Keratinocyte (primary cell): Measurements from ENCODE around the gene RASAL2. TPM values are rescaled to one million over a fixed set of nuclear protein-coding genes. Genes with fewer than 3 reads are reported as not detected.
"Not testable (repeated sequence)": the region's sequence is repeated elsewhere in the genome, so short reads cannot be mapped to it uniquely, and the experiment has no call there.

Experiments used
- DNase-seq: peaks from one replicate; pipeline ENCODE4 v3.0.0-alpha.2; 2011; ENCODE audit warnings: low read depth, missing footprints, low spot score
- FAIRE-seq: peaks from 2 replicates; lab custom pipeline; 2011; peaks lifted over from hg19 to GRCh38; lab: Jason Lieb, UNC
- H2AFZ ChIP-seq: 2 replicates; pipeline ENCODE4 v1.6.0; 2012; ENCODE audit warnings: low read length, control low read depth, inconsistent platforms; ENCODE audit not compliant: control insufficient read depth
- H3K27ac ChIP-seq: 2 replicates; pipeline ENCODE4 v1.5.1; 2011; ENCODE audit warnings: low read length; ENCODE audit not compliant: control insufficient read depth, insufficient read depth
- H3K27me3 ChIP-seq: 3 replicates; pipeline ENCODE4 v1.6.0; 2011; ENCODE audit warnings: low read length; ENCODE audit not compliant: control insufficient read depth, insufficient read depth; ENCODE audit errors: extremely low read depth
- H3K36me3 ChIP-seq, 2 experiments: 2 replicates in 1 of 2; 3 replicates in 1 of 2; pipeline ENCODE4 v1.5.1; 2011; ENCODE audit warnings: low read length in 2 of 2, mild to moderate bottlenecking in 1 of 2; ENCODE audit not compliant: control insufficient read depth in 2 of 2, insufficient read depth in 2 of 2; ENCODE audit errors: extremely low read depth in 1 of 2
- H3K4me1 ChIP-seq: 3 replicates; pipeline ENCODE4 v1.5.1; 2011; ENCODE audit warnings: low read length; ENCODE audit not compliant: control insufficient read depth, insufficient read depth; ENCODE audit errors: extremely low read depth
- H3K4me2 ChIP-seq: 3 replicates; pipeline ENCODE4 v1.6.0; 2011; ENCODE audit warnings: low read depth, low read length; ENCODE audit not compliant: control insufficient read depth, insufficient read depth; ENCODE audit errors: extremely low read depth
- H3K4me3 ChIP-seq, 3 experiments: fragments of 200-600 bp in 1 of 3; sonication (generic) in 1 of 3; 2 replicates in 2 of 3; 3 replicates in 1 of 3; pipeline ENCODE4 v1.5.1; 2011 to 2016; ENCODE audit warnings: low read length in 3 of 3, mild to moderate bottlenecking in 3 of 3, control low read depth in 2 of 3, inconsistent platforms in 1 of 3, low read depth in 1 of 3, mixed read lengths in 1 of 3, mixed run types in 1 of 3, moderate library complexity in 1 of 3; ENCODE audit not compliant: control insufficient read depth in 2 of 3, insufficient read depth in 2 of 3; ENCODE audit errors: extremely low read depth in 1 of 3
- H3K79me2 ChIP-seq: 2 replicates; pipeline ENCODE4 v1.6.0; 2012; ENCODE audit warnings: low read length; ENCODE audit not compliant: control insufficient read depth, insufficient read depth
- H3K9ac ChIP-seq: 3 replicates; pipeline ENCODE4 v1.6.0; 2011; ENCODE audit warnings: low read length; ENCODE audit not compliant: control insufficient read depth, insufficient read depth; ENCODE audit errors: extremely low read depth
- H3K9me1 ChIP-seq: 3 replicates; pipeline ENCODE4 v1.6.0; 2011; ENCODE audit warnings: low read length; ENCODE audit not compliant: control insufficient read depth, insufficient read depth; ENCODE audit errors: extremely low read depth
- H3K9me3 ChIP-seq: 2 replicates; pipeline ENCODE4 v1.5.1; 2012; ENCODE audit warnings: low read depth, low read length; ENCODE audit not compliant: control insufficient read depth
- H4K20me1 ChIP-seq: 3 replicates; pipeline ENCODE4 v1.6.0; 2011; ENCODE audit warnings: low read length; ENCODE audit not compliant: control insufficient read depth, insufficient read depth; ENCODE audit errors: extremely low read depth
- CTCF ChIP-seq, 3 experiments: IDR thresholded peaks in 1 of 3; conservative IDR thresholded peaks in 1 of 3; optimal IDR thresholded peaks in 1 of 3; 2 replicates in 2 of 3; 3 replicates in 1 of 3; pipeline versions ENCODE3 to v1.5.1; 2011; ENCODE audit warnings: low read length in 3 of 3, mild to moderate bottlenecking in 3 of 3, moderate library complexity in 2 of 3, control low read depth in 1 of 3, inconsistent platforms in 1 of 3; ENCODE audit not compliant: insufficient read depth in 2 of 3; ENCODE audit errors: extremely low read depth in 1 of 3
- EZH2 ChIP-seq: IDR thresholded peaks from one replicate; pipeline ENCODE4 v1.6.1; 2012; ENCODE audit warnings: inconsistent platforms, mild to moderate bottlenecking, low read length, moderate library complexity
- dilution Hi-C: fragments of 300-500 bp; cut with MboI; formaldehyde crosslinking; loops from one replicate; pipeline ENCODE4 v1.7.0; 2020; ENCODE audit warnings: low sequenced_read_pairs; ENCODE audit not compliant: extremely low pct_ligation_motif_present
- polyA plus RNA-seq, 5 experiments: library from polyadenylated mRNA; depleted of rRNA in 3 of 5; stranded (reverse) in 3 of 5; stranded (forward) in 1 of 5; unstranded in 1 of 5; fragments of >200 nt; gene quantifications; 1 replicate in 1 of 5; 2 replicates in 3 of 5; 3 replicates in 1 of 5; pipeline versions ENCODE4 v1.2.1 to v1.2.3, GENCODE V29; 2011 to 2012; ENCODE audit warnings: missing spikeins in 2 of 5, low read depth in 1 of 5, low replicate concordance in 1 of 5

The RASAL2 gene
- polyA plus RNA-seq, 1 donor (not counting 4 experiments of a cell fraction or from before 2014, with no cell fraction given), result 27.2 TPM

GRCh38 chr1:178243119-178243518 is 149.2 kb downstream of the RASAL2 start:
- Histone ChIP-seq H3K27me3 (no peaks in the 10 kb centered on the region), H3K4me3 (no peak overlapping the region), H3K9ac (no peak overlapping the region), H3K36me3 (no peaks in the 10 kb centered on the region), H3K27ac (no peak overlapping the region), H3K9me3 (no peaks in the 10 kb centered on the region), H3K4me1 (peaks cover 40% of the 10 kb centered on the region), H2AFZ (no peak overlapping the region), H3K4me2 (no peak overlapping the region), H3K9me1 (no peaks in the 10 kb centered on the region), H4K20me1 (no peaks in the 10 kb centered on the region), H3K79me2 (peaks cover 66% of the 10 kb centered on the region)
- dilution Hi-C loops, result no loop called here
- FAIRE-seq (no peak), DNase-seq (no peak)
- no peak for TF ChIP-seq CTCF (optimal IDR thresholded peaks at IDR 0.05 in 1 of 3, IDR thresholded peaks at IDR 0.05 in 1 of 3, conservative IDR thresholded peaks at IDR 0.05 in 1 of 3; ENCODE audit: extremely low read depth in 1 of 3, insufficient read depth in 2 of 3, low read length in 3 of 3)
- no peak for TF ChIP-seq EZH2

- Histone ChIP-seq H4K20me1 (no peaks in the 10 kb centered on the region), H3K9ac (no peak overlapping the region), H3K4me3 (no peak overlapping the region), H3K9me1 (no peaks in the 10 kb centered on the region), H3K27me3 (no peaks in the 10 kb centered on the region), H3K36me3 (no peaks in the 10 kb centered on the region), H3K4me1 (peaks cover 35% of the 10 kb centered on the region), H3K79me2 (peaks cover 71% of the 10 kb centered on the region), H2AFZ (no peak overlapping the region), H3K4me2 (no peak overlapping the region), H3K9me3 (peaks cover 3% of the 10 kb centered on the region), H3K27ac (no peak overlapping the region)
- dilution Hi-C loops, result no loop called here
- no peak for DNase-seq
- FAIRE-seq, result no peak
- TF ChIP-seq EZH2, result no peak
- TF ChIP-seq CTCF (optimal IDR thresholded peaks at IDR 0.05 in 1 of 3, IDR thresholded peaks at IDR 0.05 in 1 of 3, conservative IDR thresholded peaks at IDR 0.05 in 1 of 3; ENCODE audit: extremely low read depth in 1 of 3, insufficient read depth in 2 of 3, low read length in 3 of 3), result no peak
These were observed 150.0 kb downstream of the RASAL2 start for GRCh38 chr1:178243890-178244289.

- H3K9me1 ChIP-seq, H3K4me2 ChIP-seq, FAIRE-seq, H2AFZ ChIP-seq, H3K9ac ChIP-seq, H3K27ac ChIP-seq, dilution Hi-C loops, H3K4me3 ChIP-seq, H4K20me1 ChIP-seq, H3K36me3 ChIP-seq, H3K9me3 ChIP-seq, DNase-seq, H3K4me1 ChIP-seq, H3K27me3 ChIP-seq: not testable (repeated sequence)
- H3K79me2 ChIP-seq, result peaks cover 73% of the 10 kb centered on the region
These were observed 154.4 kb downstream of the RASAL2 start for GRCh38 chr1:178248284-178248683.

GRCh38 chr1:178253581-178253980 is 159.7 kb downstream of the RASAL2 start:
- dilution Hi-C loops, result loop anchor here (5.0 kb wide), 1 partner anchor 39 kb away; no protein-coding TSS in a partner anchor
- H3K4me1 ChIP-seq, H3K36me3 ChIP-seq, FAIRE-seq, H3K27ac ChIP-seq, H2AFZ ChIP-seq, H4K20me1 ChIP-seq, H3K9me3 ChIP-seq, H3K4me3 ChIP-seq, H3K4me2 ChIP-seq, H3K9ac ChIP-seq, H3K9me1 ChIP-seq, DNase-seq, H3K27me3 ChIP-seq: not testable (repeated sequence)
- H3K79me2 ChIP-seq, result peaks cover 30% of the 10 kb centered on the region
